GM18511 (cell line): ENCODE results near the gene TP53BP1.

ENCODE experiments used
- ATAC-seq: cut with Tn5 transposase; IDR thresholded peaks from one replicate; pipeline ENCODE4 v1.9.1; 2021; ENCODE audit warnings: mild to moderate bottlenecking, moderate library complexity; ENCODE audit not compliant: unreplicated experiment

TP53BP1 gene

DNA sequence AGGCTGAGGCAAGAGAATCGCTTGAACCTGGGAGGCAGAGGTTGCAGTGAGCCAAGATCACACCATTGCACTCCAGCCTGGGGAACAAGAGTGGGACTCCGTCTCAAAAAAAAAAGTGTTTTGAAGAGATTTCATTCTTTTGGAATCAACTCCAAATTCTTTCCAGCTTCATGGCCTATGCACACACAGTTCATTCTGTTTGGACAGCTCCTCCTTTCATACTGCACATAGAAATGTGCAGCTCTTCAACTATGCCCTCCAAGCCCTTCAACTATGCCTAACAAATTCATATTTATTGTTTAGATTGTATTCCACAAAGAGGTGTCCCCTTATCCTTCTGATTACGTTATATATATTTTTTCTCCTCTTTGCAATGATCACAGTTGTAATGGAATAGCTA, 4.2 kb downstream of the TP53BP1 start:
- ATAC-seq: no peak

DNA sequence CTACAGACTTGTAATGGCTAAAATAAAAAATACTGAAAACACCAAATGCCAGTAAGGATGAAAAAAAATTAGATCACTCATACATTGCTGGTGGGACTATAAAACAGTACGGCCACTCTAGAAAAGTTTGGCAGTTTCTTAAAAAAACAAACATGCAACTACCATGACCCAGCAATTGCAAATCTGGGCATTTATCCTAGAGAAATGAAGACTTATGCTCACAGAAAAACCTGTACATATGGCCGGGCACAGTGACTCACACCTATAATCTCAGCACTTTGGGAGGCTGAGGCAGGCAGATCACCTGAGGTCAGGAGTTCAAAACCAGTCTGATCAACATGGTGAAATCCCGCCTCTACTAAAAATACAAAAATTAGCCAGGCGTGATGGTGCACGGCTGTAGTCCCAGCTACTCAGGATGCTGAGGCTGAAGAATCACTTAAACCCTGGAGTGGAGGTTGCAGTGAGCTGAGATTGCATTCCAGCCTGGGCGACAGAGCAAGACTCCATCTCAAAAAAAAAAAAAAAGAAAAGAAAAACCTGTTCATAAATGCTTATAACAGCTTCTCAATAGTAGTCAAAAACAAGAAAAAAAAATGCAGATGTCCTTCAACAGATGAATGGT, 5.6 kb downstream of the TP53BP1 start:
- no peak for ATAC-seq

DNA sequence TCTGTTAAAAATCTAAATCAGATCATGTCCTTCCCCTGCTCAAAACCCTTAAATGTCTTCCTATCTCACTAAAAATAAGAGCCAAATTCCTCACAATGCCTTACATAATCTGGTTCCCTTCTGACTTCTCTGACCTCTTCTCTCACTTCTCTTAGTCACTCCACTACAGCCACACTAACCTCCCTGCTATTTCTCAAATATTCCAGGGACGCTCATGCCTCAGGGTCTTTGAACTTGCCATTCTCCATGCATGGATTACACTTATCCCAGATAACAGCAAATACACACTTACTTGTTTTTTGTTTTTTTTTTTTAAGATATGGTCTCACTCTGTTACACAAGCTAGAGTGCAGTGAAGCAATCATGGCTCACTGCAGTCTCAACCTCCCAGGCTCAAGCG, 8.5 kb downstream of the TP53BP1 start:
- ATAC-seq: no peak

DNA sequence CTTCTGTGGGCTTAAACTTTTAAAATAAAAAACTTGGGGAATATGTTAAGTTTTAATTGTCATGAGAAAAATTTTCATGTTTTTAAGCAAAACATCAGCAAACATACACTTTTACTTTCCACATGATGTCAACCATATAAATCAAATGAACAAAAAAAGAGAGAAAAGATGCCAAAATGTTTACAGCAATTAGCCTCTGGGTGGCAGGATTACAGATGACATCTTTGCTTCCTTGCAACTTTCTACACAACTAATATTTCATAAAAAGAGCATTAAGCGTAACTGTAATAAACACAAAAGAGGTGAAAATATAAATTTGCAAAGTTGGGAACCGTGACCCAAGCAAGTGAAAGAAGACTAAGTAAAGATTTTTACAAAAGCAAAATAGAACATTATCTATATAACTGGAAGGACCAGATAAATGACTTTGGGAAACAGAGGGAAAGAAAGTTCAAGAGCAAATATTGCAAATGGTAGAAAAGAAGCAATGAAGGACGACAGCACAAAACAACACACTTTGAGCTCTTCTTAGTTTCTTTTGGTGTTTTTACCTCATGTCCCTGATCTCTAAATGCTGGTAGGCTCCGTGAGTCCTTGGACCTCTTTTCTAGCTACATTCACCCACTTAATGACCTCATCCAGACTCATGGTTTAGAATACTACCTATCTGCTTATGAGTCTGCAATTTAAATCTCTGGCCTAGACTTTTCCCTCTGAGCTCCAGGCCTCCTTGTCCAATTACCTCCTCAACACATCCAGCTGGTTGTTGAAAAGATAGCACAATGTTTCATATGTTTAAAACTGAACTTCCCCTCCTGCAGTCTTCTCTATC, 9.4 kb downstream of the TP53BP1 start:
- no peak for ATAC-seq

DNA sequence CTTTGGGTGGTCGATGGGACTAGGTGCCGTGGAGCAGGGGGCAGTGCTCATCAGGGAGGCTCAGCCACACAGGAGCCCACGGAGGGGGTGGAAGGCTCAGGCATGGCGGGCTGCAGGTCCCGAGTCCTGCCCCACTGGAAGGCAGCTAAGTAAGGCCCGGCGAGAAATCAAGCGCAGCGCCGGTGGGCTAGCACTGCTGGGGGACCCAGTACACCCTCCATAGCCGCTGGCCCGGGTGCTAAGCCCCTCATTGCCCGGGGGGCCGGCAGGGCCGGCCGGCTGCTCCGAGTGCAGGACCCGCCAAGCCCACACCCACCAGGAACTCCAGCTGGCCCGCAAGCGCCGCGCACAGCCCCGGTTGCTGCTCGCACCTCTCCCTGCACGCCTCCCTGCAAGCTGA, 19.1 kb downstream of the TP53BP1 start:
- ATAC-seq: no peak

DNA sequence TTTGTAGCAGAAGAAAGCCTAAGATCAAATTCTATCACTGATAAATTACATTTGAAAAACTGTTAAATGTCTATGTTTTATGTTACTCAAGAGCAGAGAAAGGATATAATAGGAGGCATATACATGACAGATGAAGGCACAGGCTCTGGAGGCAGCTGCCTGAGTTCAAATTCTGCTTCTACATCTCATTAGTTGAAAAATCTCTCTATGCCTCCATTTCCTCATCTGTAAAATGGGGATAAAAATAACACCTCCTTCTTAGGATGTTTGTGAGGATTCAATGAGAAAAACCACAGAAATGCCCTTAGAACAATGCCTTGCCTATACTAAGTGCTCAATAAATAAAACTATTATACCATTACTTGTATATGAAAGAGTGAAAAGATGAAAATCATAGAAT, 21.0 kb downstream of the TP53BP1 start:
- ATAC-seq: no peak

DNA sequence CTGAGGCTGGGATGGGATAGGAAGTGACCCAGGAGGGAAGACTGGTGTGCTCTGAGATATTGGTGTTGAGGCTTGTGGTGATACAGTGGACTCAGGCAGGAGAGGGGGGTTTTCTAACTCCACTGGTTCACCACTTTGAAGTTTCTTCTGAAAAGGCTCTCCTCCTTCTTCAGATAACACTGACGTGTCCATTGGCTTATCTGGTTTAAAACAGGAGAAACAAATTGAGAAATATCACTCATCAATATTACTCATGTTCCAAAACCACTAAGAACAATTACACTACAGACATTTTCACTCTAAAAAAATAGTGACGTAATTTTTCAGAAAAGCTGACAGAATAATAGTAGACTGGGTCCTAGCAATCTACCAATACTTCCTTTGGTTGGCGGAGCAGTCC, 23.1 kb downstream of the TP53BP1 start:
- ATAC-seq: no peak

DNA sequence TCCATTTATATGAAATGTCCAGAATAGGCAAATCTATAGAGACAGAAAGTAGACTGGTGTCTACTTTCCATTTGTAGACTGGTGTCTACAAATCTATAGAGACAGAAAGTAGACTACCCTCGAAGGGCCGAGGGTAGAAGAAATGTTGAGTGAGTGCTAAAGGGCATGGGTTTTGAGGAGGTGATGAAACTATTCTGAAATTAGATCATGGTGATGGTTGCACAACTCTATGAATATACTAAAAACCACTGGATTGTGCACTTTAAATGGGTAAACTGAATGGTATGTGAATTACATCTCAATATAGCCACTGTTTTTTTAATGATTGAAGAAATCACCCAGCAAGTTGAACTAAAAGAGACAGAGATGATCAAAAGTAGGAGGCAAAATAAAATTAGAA, 27.9 kb downstream of the TP53BP1 start:
- ATAC-seq: no peak

DNA sequence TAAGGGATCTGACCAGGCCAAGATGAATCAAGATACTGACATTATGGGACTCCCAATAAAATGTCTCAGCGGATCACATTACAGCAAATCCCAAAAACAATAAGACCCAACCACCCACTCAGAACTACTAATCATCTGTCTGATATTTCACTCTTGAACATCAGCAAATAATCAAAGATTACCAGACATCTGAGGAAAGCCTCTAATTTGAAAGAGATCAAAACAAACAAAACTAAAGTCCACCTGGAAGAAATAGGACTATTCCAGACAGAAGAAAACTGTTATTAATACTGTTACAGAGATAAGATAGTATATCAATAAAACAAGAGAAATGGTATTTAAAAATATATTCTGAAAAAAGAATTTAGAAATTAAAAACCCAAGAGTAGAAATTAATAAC, 29.0 kb downstream of the TP53BP1 start:
- ATAC-seq: no peak

DNA sequence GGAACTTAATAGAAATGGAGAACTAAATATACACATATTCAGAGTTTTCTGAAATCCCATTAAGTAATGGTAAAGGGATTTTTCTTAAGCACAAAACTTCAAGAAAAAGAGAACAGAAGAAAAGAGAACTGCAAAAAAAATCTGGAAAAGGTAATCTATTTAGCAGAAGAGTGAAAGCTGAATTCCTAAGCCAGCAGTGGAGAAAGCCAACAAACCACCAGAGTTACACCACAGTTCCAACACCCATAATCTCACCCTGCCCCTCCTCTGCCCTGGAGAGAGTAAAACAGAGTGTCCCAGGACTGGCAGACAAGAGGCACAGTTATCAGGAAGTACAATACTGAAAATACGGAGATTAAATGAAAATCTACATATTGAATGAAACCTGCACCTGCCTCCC, 29.4 kb downstream of the TP53BP1 start:
- no peak for ATAC-seq

DNA sequence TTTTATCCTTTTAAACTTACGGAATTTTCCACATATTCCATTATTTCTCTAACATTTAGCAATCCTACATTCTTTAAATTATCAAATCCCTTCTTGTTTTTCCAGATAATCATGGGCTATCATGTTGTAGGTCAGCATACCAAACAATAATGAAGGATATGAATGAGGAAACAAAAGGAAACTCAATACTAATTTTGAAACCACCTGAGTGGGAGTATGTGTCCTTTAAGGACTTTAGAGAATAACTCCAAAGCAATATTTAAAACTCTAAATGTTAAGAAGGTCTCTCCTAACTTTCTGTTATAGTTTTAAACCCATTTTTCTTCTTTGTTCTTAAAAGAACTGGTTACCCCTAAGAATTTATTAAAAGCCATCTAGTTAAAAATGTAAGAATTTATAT, 43.0 kb downstream of the TP53BP1 start:
- ATAC-seq: no peak

DNA sequence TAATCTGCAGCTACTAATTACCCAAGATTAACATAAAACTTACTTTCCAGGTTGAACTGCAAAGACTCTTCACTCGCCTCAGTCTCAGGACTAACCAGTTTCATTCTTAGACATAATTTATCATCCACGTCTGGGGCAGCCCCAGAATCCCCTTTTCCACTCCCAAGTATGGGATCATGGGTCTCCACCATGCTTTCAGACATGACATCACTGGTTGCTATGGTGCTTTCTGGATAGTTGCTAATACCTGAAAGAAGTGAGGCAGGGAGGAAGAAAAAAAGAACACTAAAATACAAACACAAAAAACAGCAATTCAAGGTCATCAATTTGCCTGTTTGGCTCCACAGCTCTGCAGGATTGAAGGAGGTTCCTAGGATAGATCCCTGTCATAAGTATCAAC, 46.6 kb downstream of the TP53BP1 start:
- ATAC-seq: no peak

DNA sequence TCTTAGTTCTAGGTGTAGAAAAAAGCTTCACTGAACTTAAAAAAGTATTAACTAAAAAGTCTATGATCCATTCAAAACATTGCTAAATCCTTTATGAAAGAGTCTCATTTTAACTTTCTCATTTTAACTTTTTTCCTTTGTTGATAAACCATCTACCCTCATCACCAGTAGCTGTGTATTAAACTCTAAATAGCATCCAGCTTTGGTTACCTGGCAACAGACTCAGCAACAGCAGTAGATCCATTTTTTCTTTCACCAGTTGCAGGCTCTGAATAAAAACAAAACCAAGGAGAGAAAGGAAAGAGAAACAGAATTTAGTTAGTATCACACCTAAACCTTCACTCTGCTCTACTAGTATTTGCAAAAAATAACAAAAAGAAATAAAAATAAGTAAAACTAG, 51.6 kb downstream of the TP53BP1 start:
- no peak for ATAC-seq

DNA sequence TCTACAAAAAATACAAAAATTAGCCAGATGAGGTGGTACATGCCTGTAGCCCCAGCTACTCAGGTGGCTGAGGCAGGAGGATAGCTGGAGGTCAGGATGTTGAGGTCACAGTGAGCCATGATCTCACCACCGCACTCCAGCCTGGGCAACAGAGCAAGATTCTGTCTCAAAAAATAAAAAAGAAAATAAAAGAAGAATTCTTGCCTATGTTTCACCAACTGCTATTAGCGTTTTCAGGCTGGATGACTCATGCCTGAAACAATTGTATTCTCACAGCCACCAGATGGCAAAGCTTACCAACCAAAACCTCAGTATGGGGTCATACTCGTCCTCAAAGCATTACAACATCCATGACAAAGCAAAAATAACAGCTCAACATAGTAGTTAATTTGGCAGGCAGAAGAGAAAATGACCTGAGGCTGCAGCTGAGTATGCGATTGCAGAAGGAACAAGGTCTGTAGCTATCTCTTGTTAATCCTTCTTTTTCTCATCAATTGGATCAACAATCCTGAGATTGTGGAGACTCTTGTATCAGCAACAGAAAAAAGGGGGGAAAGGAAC, 52.2 kb downstream of the TP53BP1 start:
- peak; percentile 60 for ATAC-seq

DNA sequence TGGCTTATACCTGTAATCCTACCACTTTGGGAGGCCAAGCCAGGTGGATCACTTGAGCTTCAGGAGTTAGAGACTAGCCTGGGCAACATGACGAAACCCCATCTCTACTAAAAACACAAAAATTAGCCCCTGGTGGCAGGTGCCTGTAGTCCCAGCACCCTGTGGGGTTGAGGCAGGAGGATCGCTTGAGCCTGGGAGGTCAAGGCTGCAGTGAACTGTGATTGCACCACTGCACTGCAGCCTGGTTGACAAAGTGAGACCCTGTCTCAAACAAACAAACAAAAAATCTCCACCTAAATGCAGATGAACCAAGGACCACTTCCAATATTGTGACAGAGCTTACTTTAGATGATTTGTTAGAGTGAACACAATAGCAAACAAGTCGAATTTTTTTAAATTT, 53.7 kb downstream of the TP53BP1 start:
- no peak for ATAC-seq

DNA sequence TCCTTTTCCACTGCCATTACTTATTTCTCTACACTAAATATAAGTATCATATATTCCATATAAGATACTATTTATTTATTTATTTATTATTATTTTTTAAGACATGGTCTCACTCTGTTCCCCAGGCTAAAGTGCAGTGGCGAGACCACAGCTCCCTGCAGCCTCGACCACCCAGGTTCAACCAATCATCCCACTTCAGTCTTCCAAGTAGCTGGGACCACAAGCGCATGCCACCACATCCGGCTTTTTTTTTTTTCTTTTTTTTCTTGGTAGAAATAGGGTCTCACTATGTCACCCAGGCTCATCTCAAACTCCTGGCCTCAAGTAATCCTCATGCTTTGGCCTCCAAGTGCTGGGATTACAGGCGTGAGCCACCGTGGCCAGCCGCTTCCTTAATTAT, 56.6 kb downstream of the TP53BP1 start:
- ATAC-seq: no peak

DNA sequence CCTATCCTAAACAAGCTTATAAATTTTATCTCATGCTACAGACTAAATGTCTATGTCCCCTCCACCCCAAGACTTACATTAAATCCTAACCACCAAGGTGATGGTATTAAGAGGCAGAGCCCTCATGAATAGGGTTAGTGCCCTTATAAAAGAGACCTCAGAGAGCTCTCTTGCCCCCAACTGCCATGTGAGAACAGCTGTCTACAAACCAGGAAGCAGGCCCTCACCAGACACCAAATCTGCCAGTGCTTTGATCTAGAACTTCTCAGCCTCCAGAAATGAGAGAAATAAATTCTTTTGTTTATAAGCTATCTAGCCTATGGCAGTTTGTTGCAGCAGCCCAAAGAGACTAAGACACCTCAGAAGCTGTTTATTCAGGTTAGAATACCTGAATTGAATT, 58.5 kb downstream of the TP53BP1 start:
- no peak for ATAC-seq

DNA sequence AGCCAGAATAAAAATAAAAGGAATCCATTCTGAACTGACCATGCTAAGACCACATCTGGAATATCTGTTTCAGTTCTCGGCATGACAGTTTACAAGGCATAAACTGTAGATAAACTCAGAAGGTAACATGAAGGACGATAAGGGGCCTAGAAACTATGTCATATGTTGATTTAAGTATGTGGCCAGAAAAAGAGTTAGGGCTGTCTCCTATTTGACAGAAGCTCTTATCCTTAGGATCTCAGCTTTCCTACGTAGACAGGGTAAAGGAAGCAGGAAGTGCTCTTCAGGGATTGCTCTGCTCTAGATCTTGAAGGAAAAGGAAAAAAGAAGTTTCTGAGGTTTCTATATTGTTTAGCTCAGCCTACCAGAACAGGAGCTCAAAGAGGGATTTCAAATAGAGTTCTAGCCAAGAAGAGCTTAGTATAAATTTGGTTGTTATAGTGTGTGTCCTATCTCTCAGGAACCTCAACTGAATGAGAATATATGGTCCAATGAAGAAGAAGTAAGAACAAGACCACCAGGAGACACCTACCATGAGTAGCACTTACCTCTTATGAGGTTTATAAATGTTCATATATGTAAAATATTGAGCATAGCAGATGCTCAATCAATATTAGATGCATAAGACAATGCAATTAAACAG, 59.2 kb downstream of the TP53BP1 start:
- ATAC-seq: no peak

DNA sequence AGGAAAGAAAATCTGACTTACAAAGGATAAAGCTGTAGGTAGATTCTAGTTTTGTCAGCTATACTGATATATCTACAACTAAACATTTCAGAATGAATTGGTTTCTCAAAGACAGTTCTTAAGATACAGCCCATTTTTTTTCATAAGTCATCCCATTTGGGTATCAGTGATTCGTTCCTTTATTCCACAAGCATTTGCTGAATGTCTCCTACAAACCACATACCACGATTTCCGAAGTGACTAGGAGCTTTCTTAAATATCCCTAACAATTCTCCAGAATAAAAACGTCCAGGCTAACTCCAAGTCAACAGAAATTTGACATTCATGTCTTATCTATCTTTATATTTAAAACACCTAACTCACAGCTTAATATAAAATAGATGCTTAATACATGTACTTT, 59.8 kb downstream of the TP53BP1 start:
- no peak for ATAC-seq

DNA sequence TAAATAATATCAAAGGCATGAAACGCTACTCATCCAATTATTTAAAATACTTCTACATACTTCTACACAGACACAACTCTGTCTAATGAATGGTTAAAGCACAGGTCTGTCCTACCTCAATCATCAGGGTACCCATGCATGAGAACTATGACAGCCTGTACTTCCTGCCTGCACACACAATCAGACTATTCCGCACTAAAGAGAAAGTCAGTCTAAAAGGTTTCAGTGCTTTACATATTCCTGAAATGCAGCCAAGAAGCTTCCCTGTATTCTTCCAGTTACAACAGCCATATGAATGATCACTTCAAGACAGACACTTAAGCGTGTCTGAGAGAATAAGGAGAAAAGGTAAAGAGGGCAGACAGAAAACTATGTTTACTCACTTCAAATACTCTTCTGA, 63.3 kb downstream of the TP53BP1 start:
- no peak for ATAC-seq

DNA sequence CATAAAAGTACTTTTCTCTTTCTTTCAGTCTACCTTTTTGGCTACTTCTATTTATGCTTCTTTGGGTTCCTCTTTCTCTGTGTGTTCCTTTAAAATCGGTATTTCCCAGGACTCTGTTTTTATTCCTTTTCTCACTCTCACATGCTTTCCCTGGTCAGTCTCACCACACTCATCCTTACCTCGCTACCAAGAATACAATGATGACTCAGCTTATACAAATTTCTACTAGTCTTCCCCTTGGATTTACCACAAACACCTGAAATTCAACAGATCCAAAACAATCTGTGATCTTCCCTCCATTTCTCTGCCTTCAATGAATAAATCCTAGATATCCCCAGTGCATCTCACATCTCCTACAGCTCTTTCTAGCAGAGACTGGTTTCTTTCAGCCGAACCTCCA, 69.2 kb downstream of the TP53BP1 start:
- no peak for ATAC-seq

DNA sequence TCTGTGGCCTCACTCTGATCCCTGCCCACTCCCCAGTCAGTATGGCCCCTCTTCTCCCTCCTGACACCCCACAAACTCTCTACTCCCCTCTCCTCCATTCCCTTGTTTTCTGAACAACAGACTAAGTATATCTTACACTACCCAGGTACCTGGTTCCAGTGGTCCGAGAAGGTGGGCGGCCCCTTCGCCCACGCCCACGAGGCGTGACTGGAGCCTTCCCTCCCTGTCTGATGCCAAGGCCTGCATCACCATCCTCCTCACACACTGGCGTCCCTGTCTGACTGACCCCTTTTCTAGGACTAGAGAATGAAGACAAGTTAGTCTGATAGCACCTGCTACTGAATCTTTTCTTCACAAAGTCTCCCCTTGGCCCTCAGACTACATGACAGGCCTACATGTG, 72.1 kb downstream of the TP53BP1 start:
- no peak for ATAC-seq
